Measurements from ENCODE around the gene ERO1B.

The ERO1B gene

DNA sequence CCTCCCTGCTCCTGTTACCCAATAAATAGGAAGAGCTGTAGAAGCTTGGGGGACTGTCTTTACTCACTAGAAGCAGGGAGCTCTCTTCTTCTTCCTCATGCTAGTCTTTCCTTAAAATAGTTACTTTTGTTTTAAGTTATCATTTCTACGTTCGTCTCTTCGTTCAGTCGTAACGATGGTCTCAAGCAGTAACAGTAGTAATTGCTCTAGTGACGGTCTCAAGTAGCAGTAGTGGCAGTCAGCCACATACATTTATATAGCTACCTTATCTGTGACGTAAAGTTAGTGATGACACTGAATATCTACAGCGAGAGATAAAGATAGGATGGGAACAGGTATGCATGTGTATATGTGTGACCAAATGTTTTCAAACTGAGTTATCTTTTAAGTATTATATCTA is 15.4 kb upstream of the ERO1B start:
- DNase-seq: no peak

DNA sequence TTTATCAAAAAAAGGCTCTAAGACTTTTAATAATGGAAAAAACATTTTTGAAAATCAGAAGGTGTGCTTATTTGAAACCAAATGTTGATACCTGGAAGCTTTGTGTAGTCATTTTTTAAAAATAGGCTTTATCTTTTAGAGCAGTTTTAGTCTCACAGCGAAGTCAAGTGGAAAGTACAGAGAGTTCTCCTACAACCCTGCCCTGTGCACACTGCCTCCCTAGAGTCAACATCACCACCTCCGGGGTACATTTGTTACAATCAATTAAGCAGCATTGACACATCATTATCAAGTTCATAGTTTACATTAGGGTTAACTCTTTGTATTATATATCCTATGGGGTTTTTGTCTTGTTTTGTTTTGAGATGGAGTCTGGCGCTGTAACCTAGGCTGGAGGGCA is 10.7 kb upstream of the ERO1B start:
- DNase-seq: no peak

DNA sequence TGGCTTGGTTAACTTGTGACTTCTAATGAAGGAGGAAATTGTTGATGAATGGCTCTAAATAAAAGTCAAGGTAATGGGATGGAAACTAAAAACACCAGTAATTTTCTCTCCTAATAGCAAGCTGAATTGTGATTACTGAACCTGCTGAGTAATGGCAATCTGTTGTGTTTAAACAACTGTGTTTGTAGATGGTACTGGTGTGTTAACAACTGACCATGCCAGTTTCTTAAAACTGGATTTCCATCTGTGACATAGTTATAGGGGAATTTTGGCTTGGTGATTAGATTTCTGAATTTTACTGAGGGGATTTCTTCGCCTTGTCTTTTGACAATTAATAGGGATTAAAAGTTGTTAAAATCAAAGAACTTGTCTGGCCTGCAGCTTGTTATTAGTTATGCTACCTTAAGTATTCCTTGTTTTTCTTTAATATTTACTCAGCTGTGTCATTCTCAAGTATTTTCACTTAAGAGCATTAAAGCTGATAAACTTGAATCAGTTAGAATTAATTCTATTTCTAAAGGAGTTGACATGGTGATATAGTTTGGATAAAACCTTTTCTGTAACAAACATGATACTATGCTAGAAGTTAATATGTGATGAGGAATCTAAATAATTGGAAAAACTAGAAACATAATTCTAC is 7.9 kb upstream of the ERO1B start:
- no peak for DNase-seq

DNA sequence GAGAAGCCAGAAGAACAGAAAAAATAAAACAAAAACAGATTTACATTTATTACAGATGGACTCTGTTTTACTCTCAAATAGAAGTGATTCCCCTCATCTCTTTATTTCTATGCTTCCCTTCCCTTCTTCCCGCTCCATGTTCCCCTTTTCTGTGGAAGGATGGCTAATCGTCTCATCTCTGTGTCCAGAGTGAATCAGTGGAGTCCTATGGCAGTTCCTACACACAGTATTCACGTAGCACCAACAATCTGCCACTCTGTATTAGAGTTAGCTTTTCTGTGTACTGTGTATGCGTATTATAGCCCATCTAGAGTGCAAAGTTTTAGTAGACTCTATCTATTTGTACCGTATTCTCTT is 6.8 kb upstream of the ERO1B start:
- no peak for DNase-seq

DNA sequence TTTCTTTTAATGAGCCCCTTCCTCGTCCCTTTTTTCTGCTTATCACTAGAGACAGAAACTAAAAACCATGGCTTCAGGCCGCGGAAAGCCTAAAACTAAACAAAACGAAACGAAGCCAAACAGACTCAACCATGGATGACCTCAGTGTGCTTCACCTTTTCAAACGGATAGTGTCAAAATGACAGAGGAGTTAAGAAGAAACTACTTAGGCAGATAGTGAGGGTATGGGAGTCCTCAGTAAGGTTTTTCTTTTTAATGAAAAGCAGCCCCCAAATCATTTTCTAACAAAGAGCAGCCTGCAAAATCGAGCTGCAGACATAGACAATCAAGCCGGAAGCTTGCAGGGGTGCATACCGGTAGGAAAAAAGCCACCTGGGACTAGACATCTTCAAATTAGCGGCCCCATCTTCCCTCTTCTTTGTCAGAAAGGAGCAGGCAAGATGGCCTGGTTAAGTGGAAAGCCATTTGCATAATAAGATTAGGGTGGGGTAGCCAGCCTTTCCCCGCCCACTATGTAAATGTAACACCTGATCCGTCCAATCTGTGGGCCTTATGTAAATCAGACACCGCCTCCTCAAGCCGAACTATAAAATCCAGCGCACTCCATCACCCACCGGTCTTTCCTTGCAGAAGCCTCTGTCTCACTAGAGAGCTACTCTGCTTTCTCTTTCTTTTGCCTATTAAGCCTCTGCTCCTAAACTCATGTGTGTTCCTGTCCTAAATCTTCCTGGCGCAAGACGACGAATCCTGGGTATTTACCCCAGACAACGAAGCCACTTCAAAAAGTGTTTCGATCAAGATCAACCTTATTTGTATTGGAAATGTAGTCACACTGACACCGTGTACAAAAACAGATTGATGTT is 6.2 kb upstream of the ERO1B start:
- DNase-seq: no peak

- DNase-seq: no peak
Observed at GRCh38 chr1:236287356-236287755, 5.6 kb upstream of the ERO1B start.

GRCh38 chr1:236284291-236284721 is 2.5 kb upstream of the ERO1B start:
- DNase-seq: peak in 1 of 2 donors; percentile 3

DNA sequence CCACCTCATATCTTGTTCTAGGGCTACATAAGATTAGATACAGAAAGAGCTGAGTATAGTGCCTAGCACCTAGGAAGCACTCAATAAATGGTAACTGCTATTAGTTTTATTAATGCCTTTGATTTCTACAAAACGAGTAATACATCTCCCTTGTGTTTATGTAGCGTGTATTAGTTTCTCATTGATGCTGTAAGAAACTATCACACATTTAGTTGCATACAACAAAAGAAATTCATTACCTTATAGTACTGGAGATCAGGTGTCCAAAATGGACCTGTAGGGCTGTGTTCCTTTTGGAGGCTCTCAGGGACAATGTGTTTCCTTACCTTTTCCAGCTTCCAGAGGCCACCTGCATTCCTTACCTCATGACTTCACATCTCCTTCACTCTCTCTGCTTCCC is 961 bp upstream of the ERO1B start:
- no peak for DNase-seq

- no peak for DNase-seq
Observed at GRCh38 chr1:236282425-236282716, 613 bp upstream of the ERO1B start.

DNA sequence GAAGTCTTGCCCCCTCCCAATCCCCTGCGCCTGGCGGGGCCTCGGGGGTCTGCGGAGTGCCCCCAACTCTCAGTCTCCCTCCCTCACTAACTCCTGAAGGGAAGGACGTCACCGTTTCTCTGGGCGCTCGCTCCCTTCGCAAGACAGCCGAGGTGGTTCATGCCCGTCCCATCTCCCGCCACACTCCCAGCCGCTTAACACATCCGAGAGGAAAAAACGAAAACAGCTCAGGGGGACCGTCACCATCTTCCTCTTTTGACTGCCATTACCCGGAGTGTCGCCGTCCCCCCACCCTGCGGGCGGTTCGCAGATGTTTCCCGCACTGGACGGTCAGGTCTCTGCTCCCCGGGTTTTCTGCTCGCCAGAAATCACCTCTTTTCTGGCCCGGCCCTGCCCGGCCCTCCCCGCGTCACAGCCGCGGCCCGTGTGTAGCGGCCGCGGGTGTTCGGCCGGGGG is 532 bp downstream of the ERO1B start:
- peak; percentile 8 to 41 for DNase-seq

GRCh38 chr1:236280438-236281197 is 1.1 kb downstream of the ERO1B start:
- no peak for DNase-seq

GRCh38 chr1:236275586-236275985 is 6.2 kb downstream of the ERO1B start:
- DNase-seq: no peak

GRCh38 chr1:236275061-236275460 is 6.7 kb downstream of the ERO1B start:
- no peak for DNase-seq

DNA sequence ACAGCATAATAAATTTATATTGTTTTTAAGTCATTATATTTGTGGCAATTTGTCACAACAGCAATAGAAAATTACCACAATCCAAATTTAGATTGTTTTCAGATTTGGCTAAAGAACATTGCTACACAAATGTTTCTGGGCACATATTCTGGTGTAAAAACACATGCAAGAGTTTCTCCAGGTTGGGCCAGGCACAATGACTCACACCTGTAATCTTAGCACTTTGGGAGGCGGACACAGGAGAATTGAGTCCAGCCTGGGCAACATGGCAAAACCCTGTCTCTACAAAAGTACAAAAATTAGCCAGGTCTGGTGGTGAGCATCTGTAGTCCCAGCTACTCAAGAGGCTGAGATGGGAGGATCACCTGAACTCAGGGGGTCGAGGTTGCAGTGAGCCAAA is 8.4 kb downstream of the ERO1B start:
- DNase-seq: no peak

DNA sequence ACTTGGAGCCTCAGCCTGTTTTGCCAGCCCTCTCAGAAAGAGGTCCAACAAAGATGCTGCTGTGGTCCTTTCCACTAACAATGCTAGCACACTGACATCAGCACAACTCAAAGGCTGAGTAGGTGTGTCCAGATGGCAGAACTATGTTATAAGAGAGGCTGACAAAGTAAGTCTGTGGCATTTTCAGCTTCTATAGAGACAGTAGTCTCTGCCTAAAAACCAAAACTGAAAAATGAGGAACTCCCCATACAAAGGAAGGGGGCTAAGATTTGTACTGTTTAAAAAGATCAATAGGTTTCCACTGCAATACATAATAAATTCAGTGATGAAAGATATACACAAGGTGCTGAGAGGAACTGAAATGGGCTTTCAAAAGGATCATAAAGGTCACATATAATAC is 12.3 kb downstream of the ERO1B start:
- DNase-seq: no peak

- no peak for DNase-seq
Observed at GRCh38 chr1:236261898-236262297, 19.9 kb downstream of the ERO1B start.

DNA sequence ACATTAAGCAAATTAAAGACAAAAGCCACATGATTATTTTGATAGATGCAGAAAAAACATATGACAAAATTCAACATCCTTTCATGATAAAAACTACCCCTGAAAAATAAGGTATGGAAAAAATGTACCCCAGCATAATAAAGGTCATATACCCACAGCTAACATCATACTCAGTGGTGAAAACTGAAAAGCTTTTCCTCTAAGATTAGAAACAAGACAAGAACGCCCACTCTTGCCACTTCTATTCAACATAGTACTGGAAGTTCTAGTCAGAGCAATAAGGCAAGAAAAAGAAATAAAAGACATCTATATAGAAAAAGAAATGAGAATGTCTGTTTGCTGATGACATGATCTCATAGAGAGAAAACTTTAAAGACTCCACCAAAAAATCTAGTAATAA is 20.7 kb downstream of the ERO1B start:
- no peak for DNase-seq

DNA sequence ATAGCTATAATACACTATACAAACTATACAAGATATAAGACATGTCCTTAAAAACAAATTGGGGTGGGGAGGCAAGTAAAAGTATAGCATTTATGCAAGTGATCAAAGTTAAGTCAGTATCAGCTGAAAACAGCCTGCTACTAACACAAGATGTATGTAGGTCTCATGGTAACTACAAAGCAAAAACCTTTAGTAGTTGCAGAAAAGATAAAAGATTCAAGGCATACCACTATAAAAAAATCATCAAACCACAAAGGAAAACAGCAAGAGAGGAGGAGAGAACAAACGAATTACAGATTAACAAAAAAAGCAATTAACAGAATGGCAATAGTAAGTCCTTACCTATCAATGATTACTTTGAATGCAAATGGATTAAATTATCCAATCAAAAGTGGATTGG is 22.7 kb downstream of the ERO1B start:
- DNase-seq: no peak

GRCh38 chr1:236258114-236258622 is 23.6 kb downstream of the ERO1B start:
- DNase-seq: no peak

DNA sequence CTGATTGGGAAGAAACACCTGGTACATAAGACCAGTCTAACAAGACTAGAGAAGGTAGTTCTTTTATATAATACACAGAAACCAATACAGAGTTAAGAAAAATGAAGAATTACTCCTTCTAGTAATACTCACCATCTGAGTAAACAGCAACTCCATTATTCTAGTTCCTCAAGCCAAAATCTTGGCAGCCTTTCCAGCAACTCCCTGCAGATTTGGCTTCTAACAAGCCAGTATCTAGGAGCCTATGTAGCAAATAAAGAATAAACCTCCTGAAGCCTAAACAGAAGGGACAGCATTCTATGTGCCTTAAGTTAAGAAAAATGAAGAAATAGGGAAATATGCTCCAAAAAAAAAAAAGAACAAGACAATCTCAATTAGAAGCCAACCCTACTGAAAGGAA is 24.5 kb downstream of the ERO1B start:
- DNase-seq: no peak

- no peak for DNase-seq
Observed at GRCh38 chr1:236253918-236254637, 27.7 kb downstream of the ERO1B start.

- no peak for DNase-seq
Observed at GRCh38 chr1:236253119-236253518, 28.6 kb downstream of the ERO1B start.

DNA sequence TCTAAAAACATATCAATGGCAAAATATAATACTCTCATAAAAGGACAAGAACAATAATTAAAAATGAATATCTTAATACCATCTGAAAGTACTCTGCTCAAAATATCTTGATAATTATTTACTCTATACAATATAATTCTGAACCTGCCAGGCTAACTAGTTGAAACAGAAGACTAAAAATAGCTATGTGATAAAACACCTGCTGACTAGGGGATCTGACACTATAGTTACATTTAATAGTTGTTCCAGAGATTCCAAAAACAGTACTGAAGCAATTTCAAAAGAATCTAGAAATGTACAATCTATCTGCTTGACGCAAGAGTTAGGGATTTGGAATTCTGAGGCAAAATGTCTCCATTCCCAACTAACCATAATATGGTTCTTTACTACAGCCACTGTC is 30.2 kb downstream of the ERO1B start:
- DNase-seq: no peak
